ENCODE measurements around the gene GXYLT1.

The GXYLT1 gene

GRCh38 chr12:42085594-42085993 lies 59.1 kb downstream of the GXYLT1 start:
- Histone ChIP-seq H3K27me3 (ENCODE audit: control insufficient read depth, insufficient read depth, low read length) (no peaks in the 10 kb centered on the region), H3K9me3 (ENCODE audit: control insufficient read depth, low read length) (no peaks in the 10 kb centered on the region), H3K4me1 (peaks cover 10% of the 10 kb centered on the region), H3K36me3 (ENCODE audit: control insufficient read depth, insufficient read depth, low read length) (no peaks in the 10 kb centered on the region), H3K4me3 (ENCODE audit: low read depth, low read length) (no peak overlapping the region), H2AFZ (no peak overlapping the region), H3K4me2 (ENCODE audit: low read length) (no peak overlapping the region), H3K27ac (no peak overlapping the region), H3K9ac (no peak overlapping the region), H3K79me2 (no peaks in the 10 kb centered on the region)
- TF ChIP-seq, protein P1, sequence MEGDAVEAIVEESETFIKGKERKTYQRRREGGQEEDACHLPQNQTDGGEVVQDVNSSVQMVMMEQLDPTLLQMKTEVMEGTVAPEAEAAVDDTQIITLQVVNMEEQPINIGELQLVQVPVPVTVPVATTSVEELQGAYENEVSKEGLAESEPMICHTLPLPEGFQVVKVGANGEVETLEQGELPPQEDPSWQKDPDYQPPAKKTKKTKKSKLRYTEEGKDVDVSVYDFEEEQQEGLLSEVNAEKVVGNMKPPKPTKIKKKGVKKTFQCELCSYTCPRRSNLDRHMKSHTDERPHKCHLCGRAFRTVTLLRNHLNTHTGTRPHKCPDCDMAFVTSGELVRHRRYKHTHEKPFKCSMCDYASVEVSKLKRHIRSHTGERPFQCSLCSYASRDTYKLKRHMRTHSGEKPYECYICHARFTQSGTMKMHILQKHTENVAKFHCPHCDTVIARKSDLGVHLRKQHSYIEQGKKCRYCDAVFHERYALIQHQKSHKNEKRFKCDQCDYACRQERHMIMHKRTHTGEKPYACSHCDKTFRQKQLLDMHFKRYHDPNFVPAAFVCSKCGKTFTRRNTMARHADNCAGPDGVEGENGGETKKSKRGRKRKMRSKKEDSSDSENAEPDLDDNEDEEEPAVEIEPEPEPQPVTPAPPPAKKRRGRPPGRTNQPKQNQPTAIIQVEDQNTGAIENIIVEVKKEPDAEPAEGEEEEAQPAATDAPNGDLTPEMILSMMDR (IDR thresholded peaks at IDR 0.05): no peak

DNA sequence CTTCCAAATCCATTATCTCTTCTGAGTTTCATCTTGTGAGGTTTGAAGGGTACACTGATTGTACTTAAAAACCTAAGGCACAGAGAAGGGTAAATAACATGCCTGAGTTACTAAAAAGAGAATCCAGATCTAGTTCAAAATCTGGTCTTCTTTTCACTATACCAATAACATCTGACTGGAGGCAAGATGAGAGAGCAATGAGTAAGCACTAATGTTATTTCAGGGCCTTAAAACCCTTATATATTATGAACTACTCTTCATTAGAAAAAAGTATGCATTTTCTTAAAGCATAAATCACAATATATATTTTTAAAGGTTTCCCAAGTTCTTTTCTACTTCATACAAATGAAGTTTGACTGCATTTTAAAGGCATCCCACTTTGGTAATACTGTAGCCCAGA lies 60.2 kb downstream of the GXYLT1 start:
- Histone ChIP-seq H3K27me3 (ENCODE audit: control insufficient read depth, insufficient read depth, low read length) (no peaks in the 10 kb centered on the region), H3K36me3 (ENCODE audit: control insufficient read depth, insufficient read depth, low read length) (no peaks in the 10 kb centered on the region)
- TF ChIP-seq, protein P1 (IDR thresholded peaks at IDR 0.05): no peak

GRCh38 chr12:42076976-42077375 lies 67.7 kb downstream of the GXYLT1 start:
- H3K4me1 ChIP-seq: no peaks in the 10 kb centered on the region
- H3K9me3 ChIP-seq (ENCODE audit: control insufficient read depth, low read length): no peaks in the 10 kb centered on the region
- H3K9ac ChIP-seq: no peak overlapping the region
- H3K27ac ChIP-seq: no peak overlapping the region
- H3K4me2 ChIP-seq (ENCODE audit: low read length): no peak overlapping the region
- H3K27me3 ChIP-seq (ENCODE audit: control insufficient read depth, insufficient read depth, low read length): no peaks in the 10 kb centered on the region
- no peak overlapping the region for H2AFZ ChIP-seq
- H3K36me3 ChIP-seq (ENCODE audit: control insufficient read depth, insufficient read depth, low read length): no peaks in the 10 kb centered on the region
- TF ChIP-seq, protein P1 (IDR thresholded peaks at IDR 0.05): no peak
- H3K4me3 ChIP-seq (ENCODE audit: low read depth, low read length): no peak overlapping the region
- no peaks in the 10 kb centered on the region for H3K79me2 ChIP-seq

More for the DNA sequence above, 60.2 kb downstream of the GXYLT1 start:
- Histone ChIP-seq H3K9me3 (ENCODE audit: control insufficient read depth, low read length) (no peaks in the 10 kb centered on the region), H3K79me2 (no peaks in the 10 kb centered on the region), H3K4me2 (ENCODE audit: low read length) (no peak overlapping the region), H3K9ac (no peak overlapping the region), H2AFZ (no peak overlapping the region), H3K4me1 (peaks cover 10% of the 10 kb centered on the region), H3K27ac (no peak overlapping the region), H3K4me3 (ENCODE audit: low read depth, low read length) (no peak overlapping the region)

- no peak overlapping the region for H3K27ac ChIP-seq
- H3K27me3 ChIP-seq (ENCODE audit: control insufficient read depth, insufficient read depth, low read length): no peaks in the 10 kb centered on the region
- no peak overlapping the region for H2AFZ ChIP-seq
- TF ChIP-seq, protein P1 (IDR thresholded peaks at IDR 0.05): no peak
- H3K9me3 ChIP-seq (ENCODE audit: control insufficient read depth, low read length): no peaks in the 10 kb centered on the region
- H3K79me2 ChIP-seq: no peaks in the 10 kb centered on the region
- H3K4me3 ChIP-seq (ENCODE audit: low read depth, low read length): no peak overlapping the region
- no peak overlapping the region for H3K4me2 ChIP-seq (ENCODE audit: low read length)
- no peak overlapping the region for H3K9ac ChIP-seq
- H3K36me3 ChIP-seq (ENCODE audit: control insufficient read depth, insufficient read depth, low read length): no peaks in the 10 kb centered on the region
- H3K4me1 ChIP-seq: no peaks in the 10 kb centered on the region
Observed at GRCh38 chr12:42070036-42070435, 74.6 kb downstream of the GXYLT1 start.

DNA sequence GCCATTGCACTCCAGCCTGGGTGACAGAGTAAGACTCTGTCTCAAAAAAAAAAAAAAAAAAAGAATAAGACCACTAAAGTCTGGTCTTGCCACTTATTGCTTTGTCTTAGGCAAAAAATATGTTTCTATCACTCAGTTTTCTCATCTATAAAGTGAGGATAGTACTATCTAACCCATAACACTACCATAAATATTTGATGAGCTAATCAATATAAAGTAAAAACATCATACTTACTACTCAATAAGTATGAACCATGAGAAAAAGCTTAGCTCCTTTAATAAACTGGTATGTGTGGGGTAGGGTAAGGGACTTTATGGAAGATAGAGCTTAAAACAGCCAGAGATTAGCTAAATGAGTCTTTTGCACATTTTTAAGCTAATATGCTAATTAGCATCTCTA lies 85.5 kb downstream of the GXYLT1 start:
- Histone ChIP-seq H3K27ac (no peak overlapping the region), H3K9me3 (ENCODE audit: control insufficient read depth, low read length) (peaks cover 5% of the 10 kb centered on the region), H3K4me2 (ENCODE audit: low read length) (no peak overlapping the region), H2AFZ (no peak overlapping the region), H3K4me3 (ENCODE audit: low read depth, low read length) (no peak overlapping the region), H3K79me2 (no peaks in the 10 kb centered on the region), H3K9ac (no peak overlapping the region), H3K36me3 (ENCODE audit: control insufficient read depth, insufficient read depth, low read length) (no peaks in the 10 kb centered on the region), H3K27me3 (ENCODE audit: control insufficient read depth, insufficient read depth, low read length) (no peaks in the 10 kb centered on the region), H3K4me1 (no peaks in the 10 kb centered on the region)
- TF ChIP-seq, protein P1 (IDR thresholded peaks at IDR 0.05): no peak
